ENCODE measurements around the gene DOCK1.

DNA sequence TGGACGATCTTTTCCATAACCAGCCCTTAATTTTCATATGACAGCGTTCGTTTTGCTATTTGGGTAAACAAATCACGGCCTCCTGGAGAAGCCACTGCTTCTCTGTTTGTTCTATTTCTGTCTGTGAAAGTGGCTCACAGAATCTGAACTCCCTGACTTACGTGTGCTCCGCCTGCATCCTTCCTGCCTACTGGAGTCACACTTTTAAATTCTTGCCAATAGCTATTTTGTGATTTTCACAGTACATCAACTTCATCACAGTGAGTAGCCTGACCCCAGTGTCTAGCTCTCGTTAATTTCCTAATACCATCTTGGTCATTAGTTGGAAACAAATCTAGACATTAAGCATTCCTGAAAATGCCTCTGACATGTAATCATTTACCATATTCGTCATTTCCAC is 594.9 kb downstream of the DOCK1 start:
- no peak for TF ChIP-seq POLR2A (IDR thresholded peaks at IDR 0.05)
- TF ChIP-seq, protein P1, sequence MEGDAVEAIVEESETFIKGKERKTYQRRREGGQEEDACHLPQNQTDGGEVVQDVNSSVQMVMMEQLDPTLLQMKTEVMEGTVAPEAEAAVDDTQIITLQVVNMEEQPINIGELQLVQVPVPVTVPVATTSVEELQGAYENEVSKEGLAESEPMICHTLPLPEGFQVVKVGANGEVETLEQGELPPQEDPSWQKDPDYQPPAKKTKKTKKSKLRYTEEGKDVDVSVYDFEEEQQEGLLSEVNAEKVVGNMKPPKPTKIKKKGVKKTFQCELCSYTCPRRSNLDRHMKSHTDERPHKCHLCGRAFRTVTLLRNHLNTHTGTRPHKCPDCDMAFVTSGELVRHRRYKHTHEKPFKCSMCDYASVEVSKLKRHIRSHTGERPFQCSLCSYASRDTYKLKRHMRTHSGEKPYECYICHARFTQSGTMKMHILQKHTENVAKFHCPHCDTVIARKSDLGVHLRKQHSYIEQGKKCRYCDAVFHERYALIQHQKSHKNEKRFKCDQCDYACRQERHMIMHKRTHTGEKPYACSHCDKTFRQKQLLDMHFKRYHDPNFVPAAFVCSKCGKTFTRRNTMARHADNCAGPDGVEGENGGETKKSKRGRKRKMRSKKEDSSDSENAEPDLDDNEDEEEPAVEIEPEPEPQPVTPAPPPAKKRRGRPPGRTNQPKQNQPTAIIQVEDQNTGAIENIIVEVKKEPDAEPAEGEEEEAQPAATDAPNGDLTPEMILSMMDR (IDR thresholded peaks at IDR 0.05), result no peak
- no peak for TF ChIP-seq POLR2AphosphoS5 (IDR thresholded peaks at IDR 0.05)

All from breast epithelium (tissue), 3 donors.